Activated CD8-positive, alpha-beta memory T cell treated with anti-CD3 and anti-CD28 coated beads, Interleukin-2, amount 10 ng/mL, durations not matched to agents 7 days and 5 days (primary cell): ENCODE data around the gene NOS3. TPM values are rescaled to one million over a fixed set of nuclear protein-coding genes. Genes with fewer than 3 reads are reported as not detected.

Experiments
- ATAC-seq: fragments of 150-1000 bp; cut with Tn5 transposase; one replicate; pipeline ENCODE4 v1.10.0; 2021; ENCODE audit warnings: moderate library complexity
- CTCF ChIA-PET: fragments of 350-600 bp; sonication (Branson Sonifier 250); formaldehyde crosslinking; loops from one replicate; lab custom pipeline; 2021; ENCODE audit warnings: antibody characterized with exemption; lab: Charles Lee
- DNase-seq: peaks from one replicate; pipeline ENCODE4 v3.0.0-alpha.2; 2020
- H3K27ac Mint-ChIP-seq: one replicate; pipeline ENCODE4 v1.8.0; 2021; ENCODE audit warnings: mild to moderate bottlenecking, mixed read lengths
- H3K27me3 Mint-ChIP-seq: one replicate; pipeline ENCODE4 v1.8.0; 2021; ENCODE audit warnings: mixed read lengths
- H3K36me3 Mint-ChIP-seq: one replicate; pipeline ENCODE4 v1.8.0; 2021; ENCODE audit warnings: mild to moderate bottlenecking, mixed read lengths
- H3K4me1 Mint-ChIP-seq: one replicate; pipeline ENCODE4 v1.8.0; 2021; ENCODE audit warnings: mixed read lengths
- H3K4me3 Mint-ChIP-seq: one replicate; pipeline ENCODE4 v1.8.0; 2021; ENCODE audit warnings: mild to moderate bottlenecking, moderate library complexity, mixed read lengths
- H3K9me3 Mint-ChIP-seq: one replicate; pipeline ENCODE4 v1.8.0; 2022; ENCODE audit warnings: low read depth, mixed read lengths
- total RNA-seq, 2 experiments: library from RNA; stranded (reverse); gene quantifications; one replicate each; pipeline ENCODE4 v1.2.3, GENCODE V29; 2021

Gene NOS3
- total RNA-seq, 2 experiments from 2014 or later, result 6.4 to 10.8 TPM

DNA sequence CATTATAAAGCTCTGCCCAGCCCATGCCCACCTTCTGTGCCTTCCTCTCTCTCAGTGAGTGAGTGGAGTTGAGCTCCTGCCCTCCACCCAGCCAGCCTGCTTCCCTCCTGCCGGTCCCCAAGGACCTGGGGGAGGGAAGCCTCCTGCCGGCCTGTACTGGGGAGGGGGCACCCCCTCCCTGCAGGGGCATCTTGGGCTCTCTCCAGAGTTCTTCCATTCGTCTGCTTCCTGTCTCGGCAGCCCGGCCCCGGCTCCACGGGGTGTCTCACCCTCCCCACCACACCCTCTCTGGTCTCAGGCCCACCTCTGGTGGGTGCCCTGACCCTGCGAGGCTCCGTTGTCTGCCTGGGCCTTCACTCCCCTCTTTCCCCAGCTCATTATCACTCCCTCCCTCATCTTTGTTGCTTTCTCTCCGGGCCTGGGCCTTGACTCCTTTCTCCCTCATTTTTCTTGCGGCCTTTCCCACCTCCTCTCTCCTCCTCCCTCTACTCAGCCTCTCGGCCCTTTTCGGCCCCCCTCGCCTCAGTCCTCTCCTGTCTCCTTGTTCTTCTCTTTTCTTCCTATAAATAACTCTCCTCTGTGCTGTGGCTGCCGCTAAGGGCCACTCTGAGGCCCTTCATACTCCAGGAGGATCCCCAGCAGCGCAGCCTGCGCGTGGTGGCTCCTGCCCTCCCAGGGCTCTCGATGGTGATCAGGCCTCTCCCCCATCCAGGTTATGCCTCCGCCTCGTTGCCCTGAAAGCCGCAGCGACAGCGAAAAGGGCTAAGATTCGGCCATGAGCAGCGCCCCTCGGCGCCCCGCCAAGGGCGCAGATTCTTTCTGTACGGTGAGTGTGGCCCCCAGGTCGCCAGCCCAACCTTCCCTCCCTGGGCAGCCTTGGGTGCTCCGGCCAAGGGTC is 70.6 kb downstream of the NOS3 start:
- H3K9me3 Mint-ChIP-seq, result no peaks in the 10 kb centered on the region
- no peak for DNase-seq
- H3K27me3 Mint-ChIP-seq, result no peaks in the 10 kb centered on the region
- peaks cover 33% of the 10 kb centered on the region for H3K4me1 Mint-ChIP-seq
- H3K36me3 Mint-ChIP-seq, result peaks cover 3% of the 10 kb centered on the region
- CTCF ChIA-PET, result interaction anchor here (1.3 kb wide), 1 partner anchor 16 kb away, joined by 7 read pairs; no protein-coding TSS in a partner anchor
- H3K27ac Mint-ChIP-seq, result no peak overlapping the region
- peak overlapping the region; percentile 91 for H3K4me3 Mint-ChIP-seq
- no peak for ATAC-seq

GRCh38 chr7:151062111-151062398 is 71.2 kb downstream of the NOS3 start:
- peaks cover 27% of the 10 kb centered on the region for H3K4me1 Mint-ChIP-seq
- ATAC-seq (no peak), DNase-seq (no peak)
- H3K9me3 Mint-ChIP-seq, result no peaks in the 10 kb centered on the region
- peaks cover 3% of the 10 kb centered on the region for H3K36me3 Mint-ChIP-seq
- H3K27ac Mint-ChIP-seq, result no peak overlapping the region
- no peak overlapping the region for H3K4me3 Mint-ChIP-seq
- CTCF ChIA-PET, result interaction anchor here (0.8 kb wide), 1 partner anchor 18 kb away, joined by 3 read pairs; the partner anchor contains the start of gene FASTK
- H3K27me3 Mint-ChIP-seq, result no peaks in the 10 kb centered on the region

DNA sequence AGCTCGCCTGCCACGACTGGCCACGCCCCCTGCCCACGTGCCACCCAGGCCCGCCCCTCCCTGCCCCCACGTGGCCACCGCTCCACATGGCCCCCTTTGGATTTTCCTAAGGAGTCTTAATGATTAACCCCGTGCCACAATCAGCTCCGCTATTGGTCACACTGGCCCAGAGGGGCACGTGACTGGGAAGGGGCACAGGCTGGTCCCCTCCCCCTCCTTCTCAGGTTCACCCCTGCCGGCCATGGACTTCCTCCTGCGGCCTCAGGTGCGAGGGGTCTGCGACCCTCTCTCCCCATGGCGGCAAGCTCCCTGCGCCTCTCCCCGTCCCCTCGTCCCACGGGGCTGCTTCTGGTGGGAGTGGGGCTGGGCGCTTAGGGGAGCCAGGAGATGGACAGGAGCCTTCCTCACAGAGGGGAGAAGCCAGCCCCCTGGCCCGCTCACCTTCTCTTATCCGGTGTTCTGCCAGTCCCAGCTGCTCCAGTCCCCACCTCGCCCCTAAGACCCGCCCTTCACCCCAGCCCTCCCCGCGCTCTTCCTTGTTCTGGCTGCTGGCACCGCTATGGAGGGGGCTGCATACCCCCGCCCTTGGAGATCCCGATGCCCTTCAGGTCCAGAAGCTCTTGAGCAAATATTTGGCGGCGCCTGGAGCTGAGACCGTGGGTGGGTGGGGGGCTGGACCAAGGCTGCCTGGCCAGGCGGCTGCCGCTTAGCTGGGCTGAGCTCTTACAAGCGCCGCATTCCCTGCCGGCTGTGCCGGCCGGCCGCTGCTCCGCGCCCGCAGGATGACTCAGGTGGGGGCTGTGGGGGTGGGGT is 71.8 kb downstream of the NOS3 start:
- H3K36me3 Mint-ChIP-seq, result peaks cover 8% of the 10 kb centered on the region
- CTCF ChIA-PET, result interaction anchor here (0.8 to 1.1 kb wide), 2 partner anchors 18 to 61 kb away, joined by 3 to 4 read pairs; partner anchors contain the start of gene FASTK
- H3K4me1 Mint-ChIP-seq, result peaks cover 22% of the 10 kb centered on the region
- ATAC-seq, result no peak
- no peaks in the 10 kb centered on the region for H3K27me3 Mint-ChIP-seq
- H3K9me3 Mint-ChIP-seq, result no peaks in the 10 kb centered on the region
- DNase-seq, result no peak
- no peak overlapping the region for H3K4me3 Mint-ChIP-seq
- no peak overlapping the region for H3K27ac Mint-ChIP-seq

- H3K36me3 Mint-ChIP-seq, result peaks cover 10% of the 10 kb centered on the region
- ATAC-seq (no peak), DNase-seq (no peak)
- CTCF ChIA-PET, result interaction anchor here (1.1 kb wide), 1 partner anchor 61 kb away, joined by 4 read pairs; no protein-coding TSS in a partner anchor
- H3K27ac Mint-ChIP-seq, result no peak overlapping the region
- H3K9me3 Mint-ChIP-seq, result no peaks in the 10 kb centered on the region
- peaks cover 22% of the 10 kb centered on the region for H3K4me1 Mint-ChIP-seq
- H3K4me3 Mint-ChIP-seq, result no peak overlapping the region
- H3K27me3 Mint-ChIP-seq, result no peaks in the 10 kb centered on the region
Observed at GRCh38 chr7:151063212-151063561, 72.4 kb downstream of the NOS3 start.

Other genes starting within 250 kb of the NOS3 start
- gene TMEM176B, start 190.7 kb upstream of the NOS3 start, total RNA-seq, result not detected
- not detected for gene TMEM176A, start 190.2 kb upstream of the NOS3 start, total RNA-seq
- gene AOC1, start 138.5 kb upstream of the NOS3 start, total RNA-seq, result not detected
- gene KCNH2, start 12.7 kb upstream of the NOS3 start, total RNA-seq, result under 1 TPM in 1 of 2 experiments, not detected in 1; 0.07 TPM
- 1 to 10 TPM; 2.3 to 3.4 TPM for gene ATG9B, start 33.5 kb downstream of the NOS3 start, total RNA-seq
- 10 to 100 TPM; 50.3 to 52.4 TPM for gene ABCB8, start 37.4 kb downstream of the NOS3 start, total RNA-seq
- gene ASIC3, start 57.5 kb downstream of the NOS3 start, total RNA-seq, result 1 to 10 TPM; 3.9 to 5.3 TPM
- 10 to 100 TPM; 18.1 to 24.4 TPM for gene CDK5, start 66.9 kb downstream of the NOS3 start, total RNA-seq
- 100 to 1,000 TPM; 114 to 121 TPM for gene SLC4A2, start 68.6 kb downstream of the NOS3 start, total RNA-seq
- gene FASTK, start 89.8 kb downstream of the NOS3 start, total RNA-seq, result 10 to 100 TPM; 77.7 to 79.5 TPM
- 10 to 100 TPM; 83.1 to 85.7 TPM for gene TMUB1, start 92.5 kb downstream of the NOS3 start, total RNA-seq
- 10 to 100 TPM; 30.0 to 36.2 TPM for gene AGAP3, start 95.5 kb downstream of the NOS3 start, total RNA-seq
- not detected for gene GBX1, start 176.7 kb downstream of the NOS3 start, total RNA-seq
- not detected for gene ASB10, start 196.2 kb downstream of the NOS3 start, total RNA-seq
- not detected for gene H2BK1, start 219.5 kb downstream of the NOS3 start, total RNA-seq
- 10 to 100 TPM; 37.8 to 47.3 TPM for gene ABCF2, start 236.2 kb downstream of the NOS3 start, total RNA-seq
- 10 to 100 TPM; 46.1 to 46.8 TPM for gene CHPF2, start 241.5 kb downstream of the NOS3 start, total RNA-seq